ELR (cell line): ENCODE results near the gene SCAPER.
"Not testable (repeated sequence)": the region's sequence is repeated elsewhere in the genome, so short reads cannot be mapped to it uniquely, and the experiment has no call there.

ENCODE experiments used
- DNase-seq: peaks from one replicate; pipeline ENCODE4 v3.0.0-alpha.2; 2015; ENCODE audit warnings: low read depth

The SCAPER gene

GRCh38 chr15:76787273-76787672 is 117.9 kb downstream of the SCAPER start:
- no peak for DNase-seq

- DNase-seq: no peak
Observed at GRCh38 chr15:76776969-76777368, 128.2 kb downstream of the SCAPER start.

- DNase-seq: peak; percentile 5
Observed at GRCh38 chr15:76776480-76776879, 128.7 kb downstream of the SCAPER start.

GRCh38 chr15:76773234-76773633 is 131.9 kb downstream of the SCAPER start:
- DNase-seq: no peak

GRCh38 chr15:76772776-76773175 is 132.4 kb downstream of the SCAPER start:
- DNase-seq: no peak

- DNase-seq: no peak
Observed at GRCh38 chr15:76764004-76764403, 141.1 kb downstream of the SCAPER start.

GRCh38 chr15:76763554-76763953 is 141.6 kb downstream of the SCAPER start:
- DNase-seq: no peak

- no peak for DNase-seq
Observed at GRCh38 chr15:76756381-76756780, 148.8 kb downstream of the SCAPER start.

- DNase-seq: peak; percentile 3
Observed at GRCh38 chr15:76753771-76754170, 151.4 kb downstream of the SCAPER start.

- DNase-seq: no peak
Observed at GRCh38 chr15:76753131-76753530, 152.0 kb downstream of the SCAPER start.

GRCh38 chr15:76752549-76752948 is 152.6 kb downstream of the SCAPER start:
- DNase-seq: no peak

GRCh38 chr15:76737573-76737972 is 167.6 kb downstream of the SCAPER start:
- no peak for DNase-seq

GRCh38 chr15:76732321-76732720 is 172.8 kb downstream of the SCAPER start:
- DNase-seq: not testable (repeated sequence)

- DNase-seq: no peak
Observed at GRCh38 chr15:76730262-76730661, 174.9 kb downstream of the SCAPER start.

GRCh38 chr15:76718863-76719262 is 186.3 kb downstream of the SCAPER start:
- no peak for DNase-seq

- no peak for DNase-seq
Observed at GRCh38 chr15:76714950-76715349, 190.2 kb downstream of the SCAPER start.

- no peak for DNase-seq
Observed at GRCh38 chr15:76711351-76711827, 193.8 kb downstream of the SCAPER start.

- DNase-seq: not testable (repeated sequence)
Observed at GRCh38 chr15:76704032-76704431, 201.1 kb downstream of the SCAPER start.

- no peak for DNase-seq
Observed at GRCh38 chr15:76696840-76697239, 208.3 kb downstream of the SCAPER start.

GRCh38 chr15:76692546-76692945 is 212.6 kb downstream of the SCAPER start:
- not testable (repeated sequence) for DNase-seq

- not testable (repeated sequence) for DNase-seq
Observed at GRCh38 chr15:76687592-76687991, 217.5 kb downstream of the SCAPER start.

- no peak for DNase-seq
Observed at GRCh38 chr15:76684002-76684401, 221.1 kb downstream of the SCAPER start.

- no peak for DNase-seq
Observed at GRCh38 chr15:76682833-76683232, 222.3 kb downstream of the SCAPER start.

GRCh38 chr15:76682259-76682658 is 222.9 kb downstream of the SCAPER start:
- no peak for DNase-seq

GRCh38 chr15:76678766-76679165 is 226.4 kb downstream of the SCAPER start:
- DNase-seq: peak; percentile 16
